Stomach (tissue), 4 donors: ENCODE results near the gene ORMDL3.

Experiments used
- POLR2A ChIP-seq, 4 donors: fragments of 450-650 bp; IDR thresholded peaks; one replicate each; pipeline ENCODE4 v1.6.1; 2016; ENCODE audit warnings: antibody characterized with exemption in 4 of 4, control low read depth in 2 of 4, mild to moderate bottlenecking in 1 of 4, moderate library complexity in 1 of 4
- TF ChIP-seq, protein P1 (sequence below), 7 experiments: fragments of 450-650 bp in 4 of 7; fragments of 200-600 bp in 3 of 7; sonication (generic) in 3 of 7; IDR thresholded peaks; one replicate each; pipeline ENCODE4 v1.5.1; 2016 to 2019; ENCODE audit warnings: antibody characterized with exemption in 7 of 7, control low read depth in 2 of 7, mild to moderate bottlenecking in 1 of 7

DNA sequence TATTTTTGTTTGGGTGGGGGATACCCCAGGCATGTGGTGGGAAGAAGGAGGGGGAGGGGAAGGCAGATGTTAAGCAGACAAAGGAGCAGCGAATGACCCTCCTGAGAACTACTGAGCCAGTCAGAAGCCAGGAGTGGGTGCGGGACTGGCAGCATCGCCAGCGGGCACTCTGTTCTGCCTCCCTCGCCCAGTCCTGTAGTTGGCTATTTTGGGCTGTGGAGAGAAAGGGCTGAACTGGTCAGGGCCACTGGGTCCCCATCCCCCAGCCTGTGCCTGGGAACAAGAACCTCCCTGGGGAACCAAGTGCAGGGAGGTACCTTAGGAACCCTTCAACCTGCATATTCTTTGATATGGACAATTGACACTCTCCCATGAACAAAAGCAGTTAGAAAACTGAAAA, 6.5 kb upstream of the ORMDL3 start:
- TF ChIP-seq, protein P1, sequence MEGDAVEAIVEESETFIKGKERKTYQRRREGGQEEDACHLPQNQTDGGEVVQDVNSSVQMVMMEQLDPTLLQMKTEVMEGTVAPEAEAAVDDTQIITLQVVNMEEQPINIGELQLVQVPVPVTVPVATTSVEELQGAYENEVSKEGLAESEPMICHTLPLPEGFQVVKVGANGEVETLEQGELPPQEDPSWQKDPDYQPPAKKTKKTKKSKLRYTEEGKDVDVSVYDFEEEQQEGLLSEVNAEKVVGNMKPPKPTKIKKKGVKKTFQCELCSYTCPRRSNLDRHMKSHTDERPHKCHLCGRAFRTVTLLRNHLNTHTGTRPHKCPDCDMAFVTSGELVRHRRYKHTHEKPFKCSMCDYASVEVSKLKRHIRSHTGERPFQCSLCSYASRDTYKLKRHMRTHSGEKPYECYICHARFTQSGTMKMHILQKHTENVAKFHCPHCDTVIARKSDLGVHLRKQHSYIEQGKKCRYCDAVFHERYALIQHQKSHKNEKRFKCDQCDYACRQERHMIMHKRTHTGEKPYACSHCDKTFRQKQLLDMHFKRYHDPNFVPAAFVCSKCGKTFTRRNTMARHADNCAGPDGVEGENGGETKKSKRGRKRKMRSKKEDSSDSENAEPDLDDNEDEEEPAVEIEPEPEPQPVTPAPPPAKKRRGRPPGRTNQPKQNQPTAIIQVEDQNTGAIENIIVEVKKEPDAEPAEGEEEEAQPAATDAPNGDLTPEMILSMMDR (IDR thresholded peaks at IDR 0.05) = no peak
- no peak for TF ChIP-seq POLR2A (IDR thresholded peaks at IDR 0.05)
